HepG2 (cell line): ENCODE measurements around the gene S100A4. TPM values are rescaled to one million over a fixed set of nuclear protein-coding genes. Genes with fewer than 3 reads are reported as not detected.
A peak's percentile ranks its signal among the peaks of the same experiment; 100 is the strongest.

Experiments
- ASH2L ChIP-seq: fragments of 300-600, 200-600 bp; sonication (generic); IDR thresholded peaks from 2 replicates; pipeline ENCODE4 v1.7.0; 2017; ENCODE audit warnings: low read depth, mild to moderate bottlenecking, moderate library complexity, mixed read lengths, low read length; ENCODE audit not compliant: insufficient read length
- GTF3A ChIP-seq: sonication (generic); formaldehyde crosslinking; conservative IDR thresholded peaks from 2 replicates; pipeline ENCODE4 v1.4.0; 2020; ENCODE audit warnings: mild to moderate bottlenecking, missing genetic modification reagents
- HNRNPL ChIP-seq: fragments of 200-400 bp; formaldehyde crosslinking; IDR thresholded peaks from 2 replicates; pipeline ENCODE4 v1.6.1; 2017; ENCODE audit warnings: mild to moderate bottlenecking, low read depth, low read length
- HNRNPUL1 ChIP-seq: fragments of 200-400 bp; formaldehyde crosslinking; IDR thresholded peaks from 2 replicates; pipeline ENCODE4 v1.6.1; 2017; ENCODE audit warnings: low read depth, mild to moderate bottlenecking, low read length, moderate library complexity
- HOXD1 ChIP-seq: sonication (generic); formaldehyde crosslinking; IDR thresholded peaks from 2 replicates; pipeline ENCODE4 v1.5.0; 2020; ENCODE audit warnings: missing genetic modification reagents
- JARID2 ChIP-seq: sonication (generic); formaldehyde crosslinking; IDR thresholded peaks from 2 replicates; pipeline ENCODE4 v1.8.1; 2023; ENCODE audit warnings: missing genetic modification reagents, inconsistent platforms; ENCODE audit not compliant: insufficient replicate concordance
- KDM5A ChIP-seq: fragments of 200-600 bp; sonication (generic); IDR thresholded peaks from 2 replicates; pipeline ENCODE4 v1.7.0; 2018; ENCODE audit warnings: antibody characterized with exemption, mild to moderate bottlenecking, low read length, borderline replicate concordance
- KDM5B ChIP-seq: sonication (generic); formaldehyde crosslinking; IDR thresholded peaks from 2 replicates; pipeline ENCODE4 v1.4.0; 2020; ENCODE audit warnings: missing genetic modification reagents, mild to moderate bottlenecking, borderline replicate concordance
- KLF11 ChIP-seq: IDR thresholded peaks from 2 replicates; pipeline ENCODE4 v1.6.1; 2016; ENCODE audit warnings: missing compliant biosample characterization
- KLF12 ChIP-seq: sonication (generic); formaldehyde crosslinking; IDR thresholded peaks from 2 replicates; pipeline ENCODE4 v1.4.0; 2020; ENCODE audit warnings: missing genetic modification reagents, borderline replicate concordance
- MAF1 ChIP-seq: sonication (generic); formaldehyde crosslinking; IDR thresholded peaks from 2 replicates; pipeline ENCODE4 v1.5.0; 2020; ENCODE audit warnings: missing genetic modification reagents, borderline replicate concordance
- MTA1 ChIP-seq: sonication (generic); formaldehyde crosslinking; IDR thresholded peaks from 2 replicates; pipeline ENCODE4 v1.4.0; 2020; ENCODE audit warnings: missing genetic modification reagents, mild to moderate bottlenecking, borderline replicate concordance
- MTF1 ChIP-seq: sonication (generic); formaldehyde crosslinking; IDR thresholded peaks from 2 replicates; pipeline ENCODE4 v1.5.0; 2020; ENCODE audit warnings: missing genetic modification reagents
- POLR2AphosphoS5 ChIP-seq: IDR thresholded peaks from 2 replicates; pipeline ENCODE4 v1.6.1; 2012; ENCODE audit warnings: low read depth, low read length
- RXRA ChIP-seq: sonication (generic); formaldehyde crosslinking; IDR thresholded peaks from 2 replicates; pipeline ENCODE4 v1.5.1; 2020; ENCODE audit warnings: missing genetic modification reagents
- SNAPC2 ChIP-seq: sonication (generic); formaldehyde crosslinking; IDR thresholded peaks from 2 replicates; pipeline ENCODE4 v1.8.1; 2022; ENCODE audit warnings: mild to moderate bottlenecking, missing genetic modification reagents
- TBX3 ChIP-seq: fragments of 450-650 bp; IDR thresholded peaks from 2 replicates; pipeline ENCODE4 v1.6.1; 2017; ENCODE audit warnings: antibody characterized with exemption, mild to moderate bottlenecking, inconsistent platforms, borderline replicate concordance
- ZNF10 ChIP-seq: sonication (generic); formaldehyde crosslinking; IDR thresholded peaks from 2 replicates; pipeline ENCODE4 v1.4.0; 2020; ENCODE audit warnings: mild to moderate bottlenecking, low read depth, missing genetic modification reagents, borderline replicate concordance
- ZNF337 ChIP-seq: sonication (generic); formaldehyde crosslinking; IDR thresholded peaks from 2 replicates; pipeline ENCODE4 v1.5.1; 2020; ENCODE audit warnings: missing genetic modification reagents, low read depth, mild to moderate bottlenecking, borderline replicate concordance
- ZNF33A ChIP-seq: sonication (generic); formaldehyde crosslinking; IDR thresholded peaks from 2 replicates; pipeline ENCODE4 v1.5.1; 2020; ENCODE audit warnings: missing genetic modification reagents, mild to moderate bottlenecking, moderate library complexity, borderline replicate concordance
- ZNF558 ChIP-seq: sonication (generic); formaldehyde crosslinking; IDR thresholded peaks from 2 replicates; pipeline ENCODE4 v1.9.0; 2022; ENCODE audit warnings: mild to moderate bottlenecking, missing genetic modification reagents, borderline replicate concordance
- ZNF567 ChIP-seq: sonication (generic); formaldehyde crosslinking; IDR thresholded peaks from 2 replicates; pipeline ENCODE4 v1.8.1; 2023; ENCODE audit warnings: mild to moderate bottlenecking, missing genetic modification reagents, borderline replicate concordance
- ZNF580 ChIP-seq: IDR thresholded peaks from 2 replicates; pipeline ENCODE4 v1.6.1; 2016; ENCODE audit warnings: low read depth, borderline replicate concordance
- ZSCAN20 ChIP-seq: sonication (generic); formaldehyde crosslinking; IDR thresholded peaks from 2 replicates; pipeline ENCODE4 v1.4.0; 2020; ENCODE audit warnings: missing genetic modification reagents, mild to moderate bottlenecking, borderline replicate concordance
- polyA plus RNA-seq, 8 experiments: library from polyadenylated mRNA; depleted of rRNA in 3 of 8; stranded (reverse) in 7 of 8; unstranded in 1 of 8; fragments of >200 nt; fragmentation: Illumina TruSeq in 4 of 8; extraction: Trizol in 4 of 8; gene quantifications; 2 replicates each; pipeline versions ENCODE4 v1.2.1 to v1.2.3, GENCODE V29; 2011 to 2016; ENCODE audit warnings: low read depth in 4 of 8, missing spikeins in 1 of 8, mixed read lengths in 1 of 8; ENCODE audit not compliant: insufficient read depth in 1 of 8
- total RNA-seq, 5 experiments: library from RNA; depleted of rRNA; stranded (reverse); fragments of >200 nt; fragmentation: Illumina TruSeq; extraction: Trizol; gene quantifications; 2 replicates each; pipeline ENCODE4 v1.2.3, GENCODE V29; 2016; ENCODE audit warnings: low read depth in 1 of 5
- TF ChIP-seq, protein P1 (sequence below): sonication (generic); formaldehyde crosslinking; IDR thresholded peaks from 2 replicates; pipeline ENCODE4 v1.8.1; 2023; ENCODE audit warnings: mild to moderate bottlenecking, missing genetic modification reagents, borderline replicate concordance
- TF ChIP-seq, protein P2 (sequence below): sonication (generic); formaldehyde crosslinking; IDR thresholded peaks from 2 replicates; pipeline ENCODE4 v1.4.0; 2020; ENCODE audit warnings: low read depth, mild to moderate bottlenecking, missing genetic modification reagents
- TF ChIP-seq, protein P3 (sequence below): sonication (generic); formaldehyde crosslinking; IDR thresholded peaks from 2 replicates; pipeline ENCODE4 v1.5.0; 2020; ENCODE audit warnings: mild to moderate bottlenecking, low read depth, missing genetic modification reagents, borderline replicate concordance
- TF ChIP-seq, protein P4 (sequence below): IDR thresholded peaks from 2 replicates; pipeline ENCODE4 v1.6.1; 2016; ENCODE audit warnings: missing compliant biosample characterization, missing genetic modification reagents, borderline replicate concordance

Gene S100A4
- total and polyA plus RNA-seq, 2 of the 13 experiments (the other 11 are each of a cell fraction or from before 2014, with no cell fraction given) = 12.9 to 20.2 TPM

DNA sequence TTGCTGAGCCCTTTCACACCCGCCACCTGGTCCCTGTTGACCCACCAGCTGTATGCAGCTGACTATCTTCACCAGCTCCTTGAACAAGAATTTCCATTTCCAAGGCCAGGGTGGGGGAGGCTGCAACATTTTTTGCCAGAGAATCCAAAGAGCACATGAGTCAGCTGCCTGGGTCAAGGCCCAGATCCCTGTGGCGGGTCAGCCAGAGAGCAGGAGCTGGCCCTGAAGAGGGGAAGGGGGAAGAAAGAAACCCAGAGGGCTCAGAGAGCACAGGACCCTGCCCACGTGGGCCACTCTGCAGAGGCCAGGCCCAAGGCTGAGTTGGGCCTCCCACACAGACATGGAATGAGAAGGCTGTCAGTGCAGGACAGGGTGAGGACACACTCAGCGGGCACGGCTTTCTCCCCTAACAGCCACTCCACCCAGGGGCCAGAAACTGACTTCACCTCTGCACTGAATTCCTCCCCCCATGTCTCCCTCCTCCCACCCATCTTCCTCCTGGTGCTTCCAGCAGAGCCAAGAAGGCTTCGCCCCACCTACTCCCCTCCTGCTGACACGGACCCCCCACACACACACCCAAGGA, 38.7 kb downstream of the S100A4 start (continued):
- TF ChIP-seq MTF1 (CRISPR knock-in tag) (no peak), ZNF337 (CRISPR knock-in tag) (no peak), JARID2 (CRISPR knock-in tag) (no peak), KLF12 (CRISPR knock-in tag) (no peak), GTF3A (no peak), MTA1 (CRISPR knock-in tag) (0 out of 2 replicates have a peak, but pooled peaks have one; percentile 37), KDM5A (no peak), KLF11 (CRISPR knock-in tag) (no peak), ZNF10 (CRISPR knock-in tag) (no peak), ZNF567 (CRISPR knock-in tag) (no peak), ZSCAN20 (CRISPR knock-in tag) (no peak), ASH2L (no peak), HNRNPL (no peak), ZNF580 (CRISPR knock-in tag) (no peak), POLR2AphosphoS5 (no peak), ZNF33A (CRISPR knock-in tag) (no peak), MAF1 (no peak), RXRA (CRISPR knock-in tag) (peak; percentile 63), KDM5B (CRISPR knock-in tag) (peak; percentile 27; the same call in 1 of the 2 replicates), SNAPC2 (no peak), ZNF558 (no peak), TBX3 (no peak), HNRNPUL1 (no peak), HOXD1 (CRISPR knock-in tag) (no peak)
- TF ChIP-seq, protein P1, sequence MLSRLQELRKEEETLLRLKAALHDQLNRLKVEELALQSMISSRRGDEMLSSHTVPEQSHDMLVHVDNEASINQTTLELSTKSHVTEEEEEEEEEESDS = no peak
- TF ChIP-seq, protein P2, sequence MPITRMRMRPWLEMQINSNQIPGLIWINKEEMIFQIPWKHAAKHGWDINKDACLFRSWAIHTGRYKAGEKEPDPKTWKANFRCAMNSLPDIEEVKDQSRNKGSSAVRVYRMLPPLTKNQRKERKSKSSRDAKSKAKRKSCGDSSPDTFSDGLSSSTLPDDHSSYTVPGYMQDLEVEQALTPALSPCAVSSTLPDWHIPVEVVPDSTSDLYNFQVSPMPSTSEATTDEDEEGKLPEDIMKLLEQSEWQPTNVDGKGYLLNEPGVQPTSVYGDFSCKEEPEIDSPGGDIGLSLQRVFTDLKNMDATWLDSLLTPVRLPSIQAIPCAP (CRISPR knock-in tag) = no peak
- TF ChIP-seq, protein P3, sequence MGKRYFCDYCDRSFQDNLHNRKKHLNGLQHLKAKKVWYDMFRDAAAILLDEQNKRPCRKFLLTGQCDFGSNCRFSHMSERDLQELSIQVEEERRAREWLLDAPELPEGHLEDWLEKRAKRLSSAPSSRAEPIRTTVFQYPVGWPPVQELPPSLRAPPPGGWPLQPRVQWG (CRISPR knock-in tag) = no peak
- TF ChIP-seq, protein P4, sequence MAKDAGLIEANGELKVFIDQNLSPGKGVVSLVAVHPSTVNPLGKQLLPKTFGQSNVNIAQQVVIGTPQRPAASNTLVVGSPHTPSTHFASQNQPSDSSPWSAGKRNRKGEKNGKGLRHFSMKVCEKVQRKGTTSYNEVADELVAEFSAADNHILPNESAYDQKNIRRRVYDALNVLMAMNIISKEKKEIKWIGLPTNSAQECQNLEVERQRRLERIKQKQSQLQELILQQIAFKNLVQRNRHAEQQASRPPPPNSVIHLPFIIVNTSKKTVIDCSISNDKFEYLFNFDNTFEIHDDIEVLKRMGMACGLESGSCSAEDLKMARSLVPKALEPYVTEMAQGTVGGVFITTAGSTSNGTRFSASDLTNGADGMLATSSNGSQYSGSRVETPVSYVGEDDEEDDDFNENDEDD (CRISPR knock-in tag) = no peak
